HEK293T (cell line): ENCODE data around the gene CELSR1.

Experiments used
- FOXM1 ChIP-seq: fragments of 450-650 bp; IDR thresholded peaks from 2 replicates; pipeline ENCODE4 v1.6.1; 2017; ENCODE audit warnings: mild to moderate bottlenecking, borderline replicate concordance
- HDGF ChIP-seq: fragments of 450-650 bp; IDR thresholded peaks from 2 replicates; pipeline ENCODE4 v1.6.1; 2017; ENCODE audit warnings: antibody characterized with exemption, borderline replicate concordance
- L3MBTL2 ChIP-seq: fragments of 450-650 bp; conservative IDR thresholded peaks from 2 replicates; pipeline ENCODE4 v1.6.1; 2016; ENCODE audit warnings: mild to moderate bottlenecking
- SP1 ChIP-seq: fragments of 450-650 bp; IDR thresholded peaks from 2 replicates; pipeline ENCODE4 v1.6.1; 2017
- TARDBP ChIP-seq: fragments of 450-650 bp; IDR thresholded peaks from 2 replicates; pipeline ENCODE4 v1.6.1; 2016
- TF ChIP-seq, protein P1 (sequence below): fragments of 450-650 bp; IDR thresholded peaks from 2 replicates; pipeline ENCODE4 v1.6.1; 2016

GRCh38 chr22:46518038-46518437 is 19.4 kb downstream of the CELSR1 start:
- TF ChIP-seq SP1 (no peak), L3MBTL2 (no peak), HDGF (no peak), TARDBP (no peak), FOXM1 (no peak)
- TF ChIP-seq, protein P1, sequence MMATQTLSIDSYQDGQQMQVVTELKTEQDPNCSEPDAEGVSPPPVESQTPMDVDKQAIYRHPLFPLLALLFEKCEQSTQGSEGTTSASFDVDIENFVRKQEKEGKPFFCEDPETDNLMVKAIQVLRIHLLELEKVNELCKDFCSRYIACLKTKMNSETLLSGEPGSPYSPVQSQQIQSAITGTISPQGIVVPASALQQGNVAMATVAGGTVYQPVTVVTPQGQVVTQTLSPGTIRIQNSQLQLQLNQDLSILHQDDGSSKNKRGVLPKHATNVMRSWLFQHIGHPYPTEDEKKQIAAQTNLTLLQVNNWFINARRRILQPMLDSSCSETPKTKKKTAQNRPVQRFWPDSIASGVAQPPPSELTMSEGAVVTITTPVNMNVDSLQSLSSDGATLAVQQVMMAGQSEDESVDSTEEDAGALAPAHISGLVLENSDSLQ, result no peak
